PC-3 (cell line): ENCODE results near the gene PTPN21.

ENCODE experiments used
- EZH2 ChIP-seq: fragments of 300-600 bp; sonication (generic); IDR thresholded peaks from one replicate; pipeline ENCODE4 v1.6.1; 2017; ENCODE audit warnings: antibody characterized with exemption, mild to moderate bottlenecking, low read length; ENCODE audit not compliant: unreplicated experiment
- TF ChIP-seq, protein P1 (sequence below): fragments of 300-600 bp; sonication (generic); conservative IDR thresholded peaks from 2 replicates; pipeline ENCODE4 v1.5.1; 2017; ENCODE audit warnings: antibody characterized with exemption, low read depth, mild to moderate bottlenecking, low read length

DNA sequence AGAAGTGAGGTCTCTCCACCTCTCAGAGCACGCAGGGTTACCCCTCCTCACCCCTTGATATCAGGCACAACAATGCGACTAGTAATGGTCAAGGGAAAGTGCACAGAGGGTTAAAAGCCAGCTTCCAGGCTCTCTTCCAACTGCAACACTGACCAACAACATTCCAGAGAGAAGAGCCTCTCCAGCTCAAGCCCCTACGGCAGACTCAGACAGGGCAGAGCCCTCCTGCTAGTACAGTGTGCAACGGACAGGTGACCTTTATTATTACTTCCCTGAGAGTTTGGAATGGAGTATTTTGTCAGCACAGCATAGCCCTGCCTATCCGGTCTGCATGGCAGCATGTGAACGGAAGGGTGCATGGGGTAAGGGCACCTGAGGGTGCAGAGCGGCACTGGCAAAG lies 73.0 kb downstream of the PTPN21 start:
- TF ChIP-seq, protein P1, sequence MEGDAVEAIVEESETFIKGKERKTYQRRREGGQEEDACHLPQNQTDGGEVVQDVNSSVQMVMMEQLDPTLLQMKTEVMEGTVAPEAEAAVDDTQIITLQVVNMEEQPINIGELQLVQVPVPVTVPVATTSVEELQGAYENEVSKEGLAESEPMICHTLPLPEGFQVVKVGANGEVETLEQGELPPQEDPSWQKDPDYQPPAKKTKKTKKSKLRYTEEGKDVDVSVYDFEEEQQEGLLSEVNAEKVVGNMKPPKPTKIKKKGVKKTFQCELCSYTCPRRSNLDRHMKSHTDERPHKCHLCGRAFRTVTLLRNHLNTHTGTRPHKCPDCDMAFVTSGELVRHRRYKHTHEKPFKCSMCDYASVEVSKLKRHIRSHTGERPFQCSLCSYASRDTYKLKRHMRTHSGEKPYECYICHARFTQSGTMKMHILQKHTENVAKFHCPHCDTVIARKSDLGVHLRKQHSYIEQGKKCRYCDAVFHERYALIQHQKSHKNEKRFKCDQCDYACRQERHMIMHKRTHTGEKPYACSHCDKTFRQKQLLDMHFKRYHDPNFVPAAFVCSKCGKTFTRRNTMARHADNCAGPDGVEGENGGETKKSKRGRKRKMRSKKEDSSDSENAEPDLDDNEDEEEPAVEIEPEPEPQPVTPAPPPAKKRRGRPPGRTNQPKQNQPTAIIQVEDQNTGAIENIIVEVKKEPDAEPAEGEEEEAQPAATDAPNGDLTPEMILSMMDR, result no peak
- TF ChIP-seq EZH2, result no peak
